Stimulated activated CD8-positive, alpha-beta memory T cell treated with anti-CD3 and anti-CD28 coated beads, Interleukin-2, amount 100 ng/mL, for 1 hour (primary cell): ENCODE data around the gene WFDC1.
A peak's percentile ranks its signal among the peaks of the same experiment; 100 is the strongest.

Experiments
- DNase-seq, 2 donors: peaks; one replicate each; pipeline ENCODE4 v3.0.0-alpha.2; 2020; ENCODE audit warnings: low read depth in 2 of 2

WFDC1 gene

DNA sequence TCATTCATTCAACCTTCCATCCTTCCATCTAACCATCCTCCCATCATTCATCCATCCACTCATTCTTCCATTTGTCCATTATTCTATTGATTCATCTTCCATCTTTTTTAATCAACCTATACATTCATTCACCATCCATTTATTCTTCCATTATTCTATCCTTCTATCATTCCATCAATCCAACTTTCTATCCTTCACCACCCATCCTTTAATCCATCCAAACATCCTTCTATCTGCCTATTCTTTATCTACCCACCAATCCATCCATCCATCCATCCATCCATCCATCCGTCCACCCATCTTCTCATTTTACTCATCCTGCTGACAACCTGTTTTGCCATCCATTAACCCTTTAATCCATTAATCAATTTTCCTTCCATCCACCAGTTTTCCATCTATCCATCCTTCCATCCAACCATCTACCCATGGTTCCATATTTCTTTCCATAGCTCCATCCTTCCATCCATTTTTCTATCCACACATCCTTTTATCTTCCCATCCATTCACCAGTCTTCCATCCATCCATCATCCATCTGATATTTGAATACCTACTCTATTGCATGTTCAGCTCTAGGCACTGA lies 21.8 kb upstream of the WFDC1 start:
- no peak for DNase-seq

- DNase-seq = no peak
Observed at GRCh38 chr16:84274515-84274914, 20.2 kb upstream of the WFDC1 start.

- DNase-seq = no peak
Observed at GRCh38 chr16:84275585-84276151, 19.0 kb upstream of the WFDC1 start.

GRCh38 chr16:84277244-84277823 lies 17.3 kb upstream of the WFDC1 start:
- peak; percentile 34 to 51 for DNase-seq

DNA sequence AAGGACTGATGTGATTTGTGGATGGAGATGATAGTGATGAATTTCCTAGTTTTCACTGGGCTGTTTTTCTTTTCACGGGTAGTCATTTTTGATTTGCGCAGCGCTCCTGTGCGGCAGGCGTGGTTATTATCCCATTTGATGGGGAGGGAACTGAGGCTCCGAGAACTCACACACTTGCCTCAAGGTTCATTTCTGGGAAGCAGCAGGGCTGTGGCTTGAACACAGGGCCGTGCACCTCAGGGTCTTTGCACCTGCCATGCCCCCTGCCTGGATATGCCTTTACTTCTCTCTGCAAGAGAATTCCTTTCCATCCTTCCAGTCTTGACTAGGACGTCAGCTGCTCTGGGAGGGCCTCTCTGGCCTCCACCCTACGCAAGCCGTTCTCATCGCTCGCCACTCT lies 16.3 kb upstream of the WFDC1 start:
- no peak for DNase-seq

GRCh38 chr16:84278968-84279367 lies 15.7 kb upstream of the WFDC1 start:
- DNase-seq = no peak

DNA sequence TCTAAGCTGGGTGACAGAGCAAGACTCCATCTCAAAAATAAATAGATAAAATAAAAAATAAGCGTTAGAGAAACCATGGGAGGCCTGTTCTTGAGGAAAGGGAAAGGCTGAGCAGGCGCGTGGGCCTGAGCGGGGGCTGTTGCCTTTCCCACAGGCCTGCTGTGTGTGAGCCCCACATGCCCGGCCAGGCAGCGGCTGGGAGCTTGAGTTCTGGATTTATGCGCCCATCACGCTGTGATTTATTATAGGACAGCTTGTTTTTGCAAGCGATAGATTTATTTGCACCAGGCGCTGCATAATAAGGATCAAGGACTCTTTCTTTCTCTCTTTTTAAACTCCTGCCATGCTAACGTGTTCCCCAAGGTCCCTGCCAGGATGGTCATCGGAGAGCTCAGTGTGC lies 14.8 kb upstream of the WFDC1 start:
- DNase-seq = no peak

DNA sequence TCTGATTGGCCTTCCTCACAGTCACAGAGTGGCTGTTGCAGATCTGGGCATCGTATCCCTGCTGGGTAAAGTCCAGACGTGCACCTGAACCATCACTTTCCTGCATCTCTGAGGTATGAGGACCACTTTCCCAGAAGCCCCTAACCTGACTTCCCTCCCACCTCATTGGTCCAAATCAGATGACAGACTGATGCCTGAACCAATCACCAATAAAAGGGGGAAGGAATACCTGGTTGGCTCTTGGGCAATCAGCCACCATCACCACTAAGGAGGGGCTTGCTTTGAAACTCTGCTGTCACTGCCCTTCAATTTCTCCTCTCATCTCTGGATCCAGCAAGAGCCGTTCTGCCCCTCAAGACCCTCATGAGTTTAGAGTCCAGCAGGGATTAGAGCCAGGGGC lies 13.6 kb upstream of the WFDC1 start:
- no peak for DNase-seq

GRCh38 chr16:84282533-84282932 lies 12.1 kb upstream of the WFDC1 start:
- no peak for DNase-seq

DNA sequence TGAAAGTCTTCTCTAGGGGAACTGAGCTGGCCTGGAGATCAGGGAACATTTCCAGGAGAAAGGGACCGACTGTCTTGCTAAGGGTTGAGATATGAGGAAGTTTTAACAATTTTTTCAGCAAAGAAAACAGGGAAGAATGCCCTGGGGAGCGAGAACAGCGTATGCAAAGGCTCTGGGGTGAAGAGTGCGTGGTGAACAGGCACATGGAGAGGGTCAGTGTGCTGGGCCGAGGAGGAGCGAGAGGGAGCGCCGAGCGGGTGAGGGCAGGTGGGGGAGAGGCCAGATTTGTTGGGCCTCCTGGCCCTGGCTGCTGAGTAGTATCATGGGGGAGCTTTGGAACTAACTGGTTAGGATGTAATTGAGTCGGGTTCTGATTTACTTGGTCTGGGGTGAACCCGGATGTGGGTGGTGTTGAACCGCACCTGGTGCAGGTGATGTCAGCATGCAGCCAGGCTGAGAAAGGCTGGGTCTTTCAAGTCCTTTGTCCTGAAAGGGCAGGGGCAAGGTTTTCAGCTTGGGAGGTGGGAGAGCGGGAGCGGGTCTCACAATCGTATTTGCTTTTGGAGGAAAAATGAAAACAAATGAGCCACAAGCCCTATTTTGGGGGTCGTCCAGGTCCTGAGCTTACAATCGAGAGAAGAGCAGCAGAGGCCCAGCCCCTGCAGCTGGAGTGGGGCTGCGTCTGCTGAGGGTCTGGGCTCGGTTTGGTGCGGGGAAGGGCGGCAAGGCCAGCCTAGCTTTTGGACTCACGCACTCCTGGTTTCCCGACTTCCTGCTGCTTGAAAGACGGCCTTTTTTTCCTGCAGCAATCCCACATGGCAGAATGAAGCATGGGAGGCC lies 11.1 kb upstream of the WFDC1 start:
- no peak for DNase-seq

DNA sequence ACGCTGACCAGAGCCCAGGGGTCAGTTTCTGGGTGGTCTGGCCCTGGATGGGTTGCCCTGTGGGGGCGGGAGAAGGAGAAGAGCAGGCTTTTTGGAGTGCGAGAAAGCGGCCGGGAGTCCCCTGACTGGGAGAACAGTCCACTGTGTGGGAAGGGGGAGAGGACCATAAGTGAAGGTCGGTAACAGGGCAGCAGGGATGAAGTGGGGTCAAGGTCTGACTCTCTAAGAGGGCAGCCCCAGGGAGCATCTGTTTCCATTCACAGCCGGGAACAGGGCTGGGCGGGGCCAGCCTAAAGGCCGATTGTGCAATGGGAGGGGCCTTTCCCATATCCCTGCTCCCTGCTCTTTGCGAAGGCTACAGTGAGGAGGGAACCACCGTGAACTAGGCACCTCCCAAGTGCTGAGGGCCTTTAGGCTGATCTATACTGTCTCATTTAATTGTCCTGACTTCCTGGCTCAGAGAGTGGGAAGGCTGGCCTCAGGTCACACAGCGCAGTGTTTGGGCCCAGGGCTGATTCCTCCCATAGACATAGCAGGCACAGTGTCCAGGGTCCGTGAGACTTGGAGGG lies 10.4 kb upstream of the WFDC1 start:
- DNase-seq = no peak

GRCh38 chr16:84286578-84287240 lies 8.0 kb upstream of the WFDC1 start:
- no peak for DNase-seq

DNA sequence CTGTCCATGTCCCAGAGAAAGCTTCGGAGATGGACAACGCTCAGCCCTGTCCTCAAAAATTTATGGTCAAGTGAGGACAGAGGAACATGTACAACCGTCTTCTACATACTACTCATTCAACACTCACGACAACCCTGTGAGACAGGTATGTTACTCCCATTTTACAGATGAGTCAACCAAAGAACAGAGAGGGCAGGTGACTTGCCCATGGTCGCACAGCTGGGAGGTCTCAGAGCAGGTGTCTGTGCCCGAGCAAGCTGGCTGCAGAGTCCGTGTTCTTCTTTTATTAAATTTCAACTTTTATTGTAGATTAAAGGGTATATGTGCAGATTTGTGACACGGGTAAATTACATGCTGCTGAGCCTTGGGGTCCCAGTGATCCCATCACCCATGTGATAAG lies 5.8 kb upstream of the WFDC1 start:
- no peak for DNase-seq

DNA sequence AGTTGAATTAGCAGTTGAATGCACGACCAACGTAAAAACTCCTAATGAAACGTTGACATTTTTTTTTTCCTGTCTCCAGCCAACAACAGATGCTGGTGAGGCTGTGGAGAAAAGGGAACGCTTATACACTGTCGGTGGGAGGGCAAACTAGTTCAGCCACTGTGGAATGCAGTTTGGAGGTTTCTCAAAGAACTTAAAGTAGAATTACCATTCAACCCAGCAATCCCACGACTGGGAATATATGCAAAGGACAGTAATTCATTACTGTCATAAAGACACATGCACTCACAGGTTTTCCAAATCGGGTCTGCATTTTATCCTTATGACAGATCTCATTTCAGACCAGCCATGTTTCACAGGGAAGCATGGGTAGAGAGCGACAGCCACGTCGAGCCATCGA lies 3.5 kb upstream of the WFDC1 start:
- DNase-seq = no peak

GRCh38 chr16:84292011-84292410 lies 2.7 kb upstream of the WFDC1 start:
- DNase-seq = no peak

DNA sequence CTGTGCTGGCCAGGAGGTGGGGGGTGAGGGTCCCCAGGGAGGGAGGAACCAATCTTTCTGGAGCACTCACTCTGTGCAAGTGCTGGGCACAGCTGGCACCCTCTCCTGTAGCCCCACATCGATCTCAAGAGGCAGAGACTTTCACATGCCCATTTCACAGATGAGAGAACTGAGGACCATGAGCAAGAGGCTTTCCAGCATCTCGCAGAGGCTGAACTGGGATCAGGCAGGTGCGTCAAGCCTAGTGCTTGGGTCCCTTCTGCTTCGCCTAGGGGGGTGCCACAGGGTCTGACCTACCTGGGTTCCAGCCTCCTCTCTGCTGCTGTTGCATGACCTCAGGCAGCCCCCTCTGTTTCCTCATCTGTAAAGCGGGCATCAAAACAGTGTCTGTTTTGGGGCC lies 1.3 kb upstream of the WFDC1 start:
- no peak for DNase-seq

GRCh38 chr16:84294117-84294516 lies 561 bp upstream of the WFDC1 start:
- DNase-seq = no peak

GRCh38 chr16:84295203-84295860 lies 654 bp downstream of the WFDC1 start:
- DNase-seq = no peak

DNA sequence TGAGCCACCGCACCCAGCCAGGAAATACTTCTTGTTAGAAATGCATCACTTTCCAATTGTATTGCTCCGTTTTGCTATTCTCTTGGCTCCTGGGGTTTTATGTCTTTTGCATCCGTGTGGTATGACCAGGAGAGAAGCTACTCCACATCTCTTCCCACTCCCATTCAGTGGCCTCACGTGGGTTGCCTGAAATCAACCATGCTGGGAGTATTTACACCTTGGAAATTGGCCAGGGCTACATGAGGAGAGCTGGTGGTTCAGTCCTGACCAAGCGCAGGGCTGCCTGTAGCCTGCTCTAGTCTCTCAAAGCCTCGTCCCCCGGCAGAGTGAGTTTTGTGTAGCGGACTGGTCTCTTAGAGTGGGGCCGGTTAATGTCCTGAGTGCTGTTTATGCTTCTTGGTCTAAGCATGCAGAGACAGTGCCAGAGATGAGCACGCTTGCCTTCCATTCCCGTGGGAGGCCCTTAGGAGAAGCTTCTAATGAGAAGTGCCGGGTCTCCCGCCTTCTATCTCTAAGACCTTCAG lies 3.8 kb downstream of the WFDC1 start:
- DNase-seq = no peak

DNA sequence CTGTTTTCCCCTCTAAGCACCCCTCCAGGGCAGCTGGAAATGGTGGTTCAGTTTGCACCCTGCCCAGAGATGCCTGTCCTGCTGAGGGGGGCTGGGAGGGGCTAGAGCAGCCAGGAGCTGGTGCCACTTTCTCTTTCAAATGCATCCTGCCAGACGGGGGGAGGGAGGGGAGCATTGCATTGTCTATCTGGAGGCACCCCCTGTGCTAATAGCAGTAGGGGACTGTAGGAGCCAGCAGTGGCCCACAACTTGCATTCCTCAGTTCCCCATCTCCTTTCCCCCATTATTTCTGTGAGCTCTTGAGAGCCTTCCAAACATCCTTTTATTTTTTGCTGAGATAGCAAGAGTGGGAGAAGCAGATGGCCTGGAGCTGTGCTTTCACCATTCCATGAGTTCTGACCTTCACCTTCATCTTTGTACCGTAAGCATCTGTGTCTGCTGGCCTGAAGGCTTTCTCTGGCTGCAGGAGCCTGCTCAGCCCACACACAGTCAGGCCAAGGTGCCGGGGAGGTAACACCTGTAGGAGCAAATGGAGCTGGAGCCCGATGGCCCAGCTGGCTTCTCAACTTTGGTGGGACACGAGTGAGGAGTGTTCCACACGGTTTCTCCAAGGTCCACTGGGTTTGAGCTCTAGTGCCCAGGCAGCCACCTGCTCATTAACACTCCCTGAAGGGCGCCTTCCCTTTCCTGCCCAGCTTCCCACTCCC lies 5.2 kb downstream of the WFDC1 start:
- DNase-seq = no peak
